Vagina (tissue), 2 donors: Measurements from ENCODE around the gene DSG3.

Experiments used
- CTCF ChIP-seq, 3 experiments: fragments of 450-650 bp in 2 of 3; fragments of 200-600 bp in 1 of 3; sonication (generic) in 1 of 3; IDR thresholded peaks; one replicate each; pipeline ENCODE4 v1.5.1; 2017 to 2019; ENCODE audit warnings: antibody characterized with exemption in 3 of 3, mild to moderate bottlenecking in 2 of 3, moderate library complexity in 2 of 3
- POLR2A ChIP-seq, 2 donors: fragments of 450-650 bp; IDR thresholded peaks; one replicate each; pipeline ENCODE4 v1.6.1; 2017; ENCODE audit warnings: antibody characterized with exemption in 2 of 2, mild to moderate bottlenecking in 2 of 2, moderate library complexity in 2 of 2
- POLR2AphosphoS5 ChIP-seq, 2 donors: sonication (generic); formaldehyde crosslinking; IDR thresholded peaks; one replicate each; pipeline ENCODE4 v1.9.0; 2017; ENCODE audit warnings: antibody characterized with exemption in 2 of 2, mild to moderate bottlenecking in 2 of 2, low read depth in 1 of 2; ENCODE audit not compliant: insufficient read depth in 1 of 2

GRCh38 chr18:31486165-31486564 is 38.6 kb downstream of the DSG3 start:
- no peak for TF ChIP-seq CTCF (IDR thresholded peaks at IDR 0.05)
- no peak for TF ChIP-seq POLR2AphosphoS5 (IDR thresholded peaks at IDR 0.05; ENCODE audit: insufficient read depth in 1 of 2, low read depth in 1 of 2)
- no peak for TF ChIP-seq POLR2A (IDR thresholded peaks at IDR 0.05)
